ENCODE data around the gene TTC13. TPM values are rescaled to one million over a fixed set of nuclear protein-coding genes. Genes with fewer than 3 reads are reported as not detected.
"Not testable (repeated sequence)": the region's sequence is repeated elsewhere in the genome, so short reads cannot be mapped to it uniquely, and the experiment has no call there.

The TTC13 gene
- total and polyA plus RNA-seq, 4 donors: 2.6 to 17.5 (median 6.8) TPM

DNA sequence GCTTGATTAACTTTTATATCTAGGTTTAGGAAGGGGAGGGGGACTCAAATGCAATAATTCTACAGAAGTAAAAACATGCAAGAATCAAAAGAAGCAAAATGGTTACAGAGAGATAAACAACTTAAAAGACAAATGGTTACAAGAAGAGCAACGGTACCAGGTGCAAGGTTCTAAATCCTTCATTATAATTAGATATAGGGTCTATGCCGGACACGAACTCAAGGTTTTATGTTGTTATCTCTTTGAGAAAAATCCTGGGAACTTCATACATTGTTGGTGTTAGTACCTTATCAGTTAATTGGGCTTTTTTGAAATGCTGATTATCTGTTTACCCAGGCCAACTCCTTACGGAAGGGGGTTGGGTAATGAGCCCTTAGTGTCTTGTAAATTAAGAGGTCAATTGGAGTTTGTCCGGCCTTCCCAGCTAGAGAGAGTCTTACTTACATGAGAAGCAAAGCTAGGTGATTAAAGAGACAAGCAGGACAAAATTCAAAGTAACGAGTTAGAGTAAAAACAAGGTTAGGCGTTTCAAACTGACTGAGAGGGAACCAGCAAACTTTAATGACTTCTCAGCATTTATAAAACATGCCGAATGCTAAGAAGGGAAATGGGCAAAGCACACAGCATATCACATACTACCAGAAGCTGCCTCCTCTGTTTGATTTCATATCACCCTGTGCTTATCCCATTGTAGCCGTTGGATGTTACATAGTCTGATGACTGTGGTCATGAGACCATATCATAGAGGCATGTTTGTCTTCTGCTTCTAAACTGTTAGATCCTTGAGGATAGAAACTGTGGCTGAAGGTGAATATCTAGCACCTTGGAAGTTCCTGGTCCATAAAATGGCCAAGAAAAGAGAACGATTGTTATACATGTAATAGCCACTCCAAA is 6.2 kb upstream of the TTC13 start:
- WGBS: 82% methylated on average over 10 of the region's 10 CpGs
- H3K27me3 ChIP-seq (ENCODE audit: control insufficient read depth in 4 of 4, insufficient read depth in 4 of 4, low read length in 3 of 4); H3K4me3 ChIP-seq (ENCODE audit: low read depth in 1 of 3, low read length in 3 of 3); H3K9ac ChIP-seq (ENCODE audit: low read depth in 1 of 2, low read length in 2 of 2); H3K36me3 ChIP-seq (ENCODE audit: control insufficient read depth in 4 of 4, insufficient read depth in 3 of 4, low read depth in 1 of 4, low read length in 3 of 4); H3K9me3 ChIP-seq (ENCODE audit: control insufficient read depth in 4 of 4, low read length in 3 of 4); H3K4me1 ChIP-seq (ENCODE audit: control insufficient read depth in 4 of 4, insufficient read depth in 4 of 4, low read length in 3 of 4); H3K27ac ChIP-seq (ENCODE audit: low read depth in 1 of 2, low read length in 2 of 2); DNase-seq (ENCODE audit: low spot score): not testable (repeated sequence)

DNA sequence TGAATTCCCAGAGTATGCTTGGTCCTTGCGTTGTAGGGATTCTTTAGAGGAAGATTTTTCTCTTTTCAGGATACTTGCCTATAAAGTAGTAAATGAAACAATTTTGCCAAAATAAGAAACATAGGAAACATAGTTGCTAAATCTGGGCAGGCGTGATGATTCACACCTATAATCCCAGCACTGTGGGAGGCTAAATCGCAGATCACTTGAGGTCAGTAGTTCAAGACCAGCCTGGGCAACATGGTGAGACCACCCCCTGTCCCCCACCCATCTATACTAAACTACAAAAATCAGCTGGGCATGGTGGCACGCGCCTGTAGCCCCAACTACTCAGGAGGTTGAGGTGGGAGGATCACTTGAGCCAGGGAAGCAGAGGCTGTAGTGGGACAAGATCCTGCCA is 5.2 kb upstream of the TTC13 start:
- Histone ChIP-seq H3K4me3 (ENCODE audit: low read depth in 1 of 3, low read length in 3 of 3) (no peak overlapping the region), H3K27ac (ENCODE audit: low read depth in 1 of 2, low read length in 2 of 2) (no peak overlapping the region), H3K4me1 (ENCODE audit: control insufficient read depth in 4 of 4, insufficient read depth in 4 of 4, low read length in 3 of 4) (peaks cover 0 to 9% (median 8%) of the 10 kb centered on the region in 4 donors), H3K9ac (ENCODE audit: low read depth in 1 of 2, low read length in 2 of 2) (no peak overlapping the region), H3K27me3 (ENCODE audit: control insufficient read depth in 4 of 4, insufficient read depth in 4 of 4, low read length in 3 of 4) (no peaks in the 10 kb centered on the region), H3K9me3 (ENCODE audit: control insufficient read depth in 4 of 4, low read length in 3 of 4) (no peaks in the 10 kb centered on the region), H3K36me3 (ENCODE audit: control insufficient read depth in 4 of 4, insufficient read depth in 3 of 4, low read depth in 1 of 4, low read length in 3 of 4) (peaks cover 0 to 3% (median 0%) of the 10 kb centered on the region in 4 donors)
- 94% methylated on average over 5 of the region's 5 CpGs for WGBS
- no peak for DNase-seq (ENCODE audit: low spot score)
- no peak for TF ChIP-seq TAF1 (conservative IDR thresholded peaks at IDR 0.05)
- no peak for TF ChIP-seq FOXA2 (IDR thresholded peaks at IDR 0.05)
- TF ChIP-seq, protein P1, sequence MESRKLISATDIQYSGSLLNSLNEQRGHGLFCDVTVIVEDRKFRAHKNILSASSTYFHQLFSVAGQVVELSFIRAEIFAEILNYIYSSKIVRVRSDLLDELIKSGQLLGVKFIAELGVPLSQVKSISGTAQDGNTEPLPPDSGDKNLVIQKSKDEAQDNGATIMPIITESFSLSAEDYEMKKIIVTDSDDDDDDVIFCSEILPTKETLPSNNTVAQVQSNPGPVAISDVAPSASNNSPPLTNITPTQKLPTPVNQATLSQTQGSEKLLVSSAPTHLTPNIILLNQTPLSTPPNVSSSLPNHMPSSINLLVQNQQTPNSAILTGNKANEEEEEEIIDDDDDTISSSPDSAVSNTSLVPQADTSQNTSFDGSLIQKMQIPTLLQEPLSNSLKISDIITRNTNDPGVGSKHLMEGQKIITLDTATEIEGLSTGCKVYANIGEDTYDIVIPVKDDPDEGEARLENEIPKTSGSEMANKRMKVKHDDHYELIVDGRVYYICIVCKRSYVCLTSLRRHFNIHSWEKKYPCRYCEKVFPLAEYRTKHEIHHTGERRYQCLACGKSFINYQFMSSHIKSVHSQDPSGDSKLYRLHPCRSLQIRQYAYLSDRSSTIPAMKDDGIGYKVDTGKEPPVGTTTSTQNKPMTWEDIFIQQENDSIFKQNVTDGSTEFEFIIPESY (IDR thresholded peaks at IDR 0.05): no peak
- no peak for TF ChIP-seq RAD21 (IDR thresholded peaks at IDR 0.05)
- TF ChIP-seq GABPA (IDR thresholded peaks at IDR 0.05 in 1 of 2, conservative IDR thresholded peaks at IDR 0.05 in 1 of 2): no peak
- TF ChIP-seq, protein P2, sequence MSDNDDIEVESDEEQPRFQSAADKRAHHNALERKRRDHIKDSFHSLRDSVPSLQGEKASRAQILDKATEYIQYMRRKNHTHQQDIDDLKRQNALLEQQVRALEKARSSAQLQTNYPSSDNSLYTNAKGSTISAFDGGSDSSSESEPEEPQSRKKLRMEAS (IDR thresholded peaks at IDR 0.05): no peak
- no peak for TF ChIP-seq HNF4G (IDR thresholded peaks at IDR 0.05)

DNA sequence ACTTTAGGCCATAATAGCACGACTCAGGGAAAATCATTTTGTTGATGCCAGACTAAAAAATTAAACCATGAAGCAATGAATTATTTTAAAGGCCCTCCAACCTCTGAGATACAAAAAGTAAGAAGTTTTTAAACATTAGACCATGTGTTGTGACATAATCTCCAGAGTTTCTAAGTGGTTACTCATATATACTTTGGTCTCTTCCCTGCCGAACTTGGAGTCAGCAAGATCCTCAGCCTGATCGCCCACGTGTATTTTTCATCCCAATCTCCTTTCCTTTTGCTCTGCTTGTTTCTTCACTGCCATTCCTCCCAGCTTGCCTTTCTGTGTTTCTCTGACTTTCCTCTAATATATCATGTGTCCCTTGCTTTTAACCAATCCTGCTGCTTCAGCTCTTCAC is 4.0 kb upstream of the TTC13 start:
- no peak overlapping the region for H3K4me3 ChIP-seq (ENCODE audit: low read depth in 1 of 3, low read length in 3 of 3)
- no peak overlapping the region for H3K27ac ChIP-seq (ENCODE audit: low read depth in 1 of 2, low read length in 2 of 2)
- TF ChIP-seq FOXA2 (IDR thresholded peaks at IDR 0.05) (no peak), FOXA1 (IDR thresholded peaks at IDR 0.05) (no peak), HNF4A (conservative IDR thresholded peaks at IDR 0.05) (no peak), JUND (IDR thresholded peaks at IDR 0.05) (no peak), TAF1 (conservative IDR thresholded peaks at IDR 0.05) (no peak), EGR1 (IDR thresholded peaks at IDR 0.05; ENCODE audit: low read depth in 2 of 2) (no peak), GABPA (IDR thresholded peaks at IDR 0.05 in 1 of 2, conservative IDR thresholded peaks at IDR 0.05 in 1 of 2) (no peak), RAD21 (IDR thresholded peaks at IDR 0.05) (no peak), NR2F2 (IDR thresholded peaks at IDR 0.05) (no peak)
- TF ChIP-seq, protein P1 (IDR thresholded peaks at IDR 0.05): no peak
- TF ChIP-seq, protein P3, sequence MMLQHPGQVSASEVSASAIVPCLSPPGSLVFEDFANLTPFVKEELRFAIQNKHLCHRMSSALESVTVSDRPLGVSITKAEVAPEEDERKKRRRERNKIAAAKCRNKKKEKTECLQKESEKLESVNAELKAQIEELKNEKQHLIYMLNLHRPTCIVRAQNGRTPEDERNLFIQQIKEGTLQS (IDR thresholded peaks at IDR 0.05): no peak
- TF ChIP-seq, protein P4, sequence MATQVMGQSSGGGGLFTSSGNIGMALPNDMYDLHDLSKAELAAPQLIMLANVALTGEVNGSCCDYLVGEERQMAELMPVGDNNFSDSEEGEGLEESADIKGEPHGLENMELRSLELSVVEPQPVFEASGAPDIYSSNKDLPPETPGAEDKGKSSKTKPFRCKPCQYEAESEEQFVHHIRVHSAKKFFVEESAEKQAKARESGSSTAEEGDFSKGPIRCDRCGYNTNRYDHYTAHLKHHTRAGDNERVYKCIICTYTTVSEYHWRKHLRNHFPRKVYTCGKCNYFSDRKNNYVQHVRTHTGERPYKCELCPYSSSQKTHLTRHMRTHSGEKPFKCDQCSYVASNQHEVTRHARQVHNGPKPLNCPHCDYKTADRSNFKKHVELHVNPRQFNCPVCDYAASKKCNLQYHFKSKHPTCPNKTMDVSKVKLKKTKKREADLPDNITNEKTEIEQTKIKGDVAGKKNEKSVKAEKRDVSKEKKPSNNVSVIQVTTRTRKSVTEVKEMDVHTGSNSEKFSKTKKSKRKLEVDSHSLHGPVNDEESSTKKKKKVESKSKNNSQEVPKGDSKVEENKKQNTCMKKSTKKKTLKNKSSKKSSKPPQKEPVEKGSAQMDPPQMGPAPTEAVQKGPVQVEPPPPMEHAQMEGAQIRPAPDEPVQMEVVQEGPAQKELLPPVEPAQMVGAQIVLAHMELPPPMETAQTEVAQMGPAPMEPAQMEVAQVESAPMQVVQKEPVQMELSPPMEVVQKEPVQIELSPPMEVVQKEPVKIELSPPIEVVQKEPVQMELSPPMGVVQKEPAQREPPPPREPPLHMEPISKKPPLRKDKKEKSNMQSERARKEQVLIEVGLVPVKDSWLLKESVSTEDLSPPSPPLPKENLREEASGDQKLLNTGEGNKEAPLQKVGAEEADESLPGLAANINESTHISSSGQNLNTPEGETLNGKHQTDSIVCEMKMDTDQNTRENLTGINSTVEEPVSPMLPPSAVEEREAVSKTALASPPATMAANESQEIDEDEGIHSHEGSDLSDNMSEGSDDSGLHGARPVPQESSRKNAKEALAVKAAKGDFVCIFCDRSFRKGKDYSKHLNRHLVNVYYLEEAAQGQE (IDR thresholded peaks at IDR 0.05): no peak
- TF ChIP-seq, protein P2 (IDR thresholded peaks at IDR 0.05): no peak
- TF ChIP-seq, protein P5, sequence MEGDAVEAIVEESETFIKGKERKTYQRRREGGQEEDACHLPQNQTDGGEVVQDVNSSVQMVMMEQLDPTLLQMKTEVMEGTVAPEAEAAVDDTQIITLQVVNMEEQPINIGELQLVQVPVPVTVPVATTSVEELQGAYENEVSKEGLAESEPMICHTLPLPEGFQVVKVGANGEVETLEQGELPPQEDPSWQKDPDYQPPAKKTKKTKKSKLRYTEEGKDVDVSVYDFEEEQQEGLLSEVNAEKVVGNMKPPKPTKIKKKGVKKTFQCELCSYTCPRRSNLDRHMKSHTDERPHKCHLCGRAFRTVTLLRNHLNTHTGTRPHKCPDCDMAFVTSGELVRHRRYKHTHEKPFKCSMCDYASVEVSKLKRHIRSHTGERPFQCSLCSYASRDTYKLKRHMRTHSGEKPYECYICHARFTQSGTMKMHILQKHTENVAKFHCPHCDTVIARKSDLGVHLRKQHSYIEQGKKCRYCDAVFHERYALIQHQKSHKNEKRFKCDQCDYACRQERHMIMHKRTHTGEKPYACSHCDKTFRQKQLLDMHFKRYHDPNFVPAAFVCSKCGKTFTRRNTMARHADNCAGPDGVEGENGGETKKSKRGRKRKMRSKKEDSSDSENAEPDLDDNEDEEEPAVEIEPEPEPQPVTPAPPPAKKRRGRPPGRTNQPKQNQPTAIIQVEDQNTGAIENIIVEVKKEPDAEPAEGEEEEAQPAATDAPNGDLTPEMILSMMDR (IDR thresholded peaks at IDR 0.05; ENCODE audit: low read depth, low read length, missing input control): no peak
- peaks cover 0 to 3% (median 0%) of the 10 kb centered on the region in 4 donors for H3K36me3 ChIP-seq (ENCODE audit: control insufficient read depth in 4 of 4, insufficient read depth in 3 of 4, low read depth in 1 of 4, low read length in 3 of 4)
- H3K9me3 ChIP-seq (ENCODE audit: control insufficient read depth in 4 of 4, low read length in 3 of 4): no peaks in the 10 kb centered on the region
- no peaks in the 10 kb centered on the region for H3K27me3 ChIP-seq (ENCODE audit: control insufficient read depth in 4 of 4, insufficient read depth in 4 of 4, low read length in 3 of 4)
- WGBS: 76% methylated on average over 4 of the region's 4 CpGs
- peaks cover 0 to 11% (median 10%) of the 10 kb centered on the region in 4 donors for H3K4me1 ChIP-seq (ENCODE audit: control insufficient read depth in 4 of 4, insufficient read depth in 4 of 4, low read length in 3 of 4)
- no peak overlapping the region for H3K9ac ChIP-seq (ENCODE audit: low read depth in 1 of 2, low read length in 2 of 2)
- no peak for DNase-seq (ENCODE audit: low spot score)
